CD14-positive monocyte (primary cell): ENCODE measurements around the gene PERCC1. TPM values are rescaled to one million over a fixed set of nuclear protein-coding genes. Genes with fewer than 3 reads are reported as not detected.

Experiments used
- DNase-seq, 3 donors: peaks; one replicate each; pipeline ENCODE4 v3.0.0-alpha.2; 2011 to 2022
- H2AFZ ChIP-seq: 2 replicates; pipeline ENCODE4 v1.6.0; 2012; ENCODE audit warnings: mild to moderate bottlenecking, low read depth, low read length, inconsistent platforms; ENCODE audit not compliant: insufficient read depth, poor library complexity, severe bottlenecking
- H3K27ac ChIP-seq, 2 donors: 1 replicate in 1 of 2; 2 replicates in 1 of 2; pipeline ENCODE4 v1.5.1; 2012 to 2013; ENCODE audit warnings: low read length in 2 of 2, control low read depth in 1 of 2, inconsistent platforms in 1 of 2, low read depth in 1 of 2, mild to moderate bottlenecking in 1 of 2
- H3K27me3 ChIP-seq, 2 donors: one replicate each; pipeline versions ENCODE4 v1.6.0 to v1.6.1; 2011 to 2013; ENCODE audit warnings: low read length in 2 of 2; ENCODE audit not compliant: control insufficient read depth in 2 of 2, insufficient read depth in 2 of 2
- H3K36me3 ChIP-seq, 2 donors: replicated peaks in 1 of 2; 1 replicate in 1 of 2; 2 replicates in 1 of 2; pipeline versions ENCODE4 v1.5.1 to v1.6.1; 2012 to 2013; ENCODE audit warnings: low read length in 2 of 2, control low read depth in 1 of 2, inconsistent platforms in 1 of 2, mild to moderate bottlenecking in 1 of 2; ENCODE audit not compliant: insufficient read depth in 2 of 2, control insufficient read depth in 1 of 2
- H3K4me1 ChIP-seq, 2 donors: 1 replicate in 1 of 2; 2 replicates in 1 of 2; pipeline versions ENCODE4 v1.5.1 to v1.6.1; 2012 to 2013; ENCODE audit warnings: low read length in 2 of 2, control low read depth in 1 of 2, inconsistent platforms in 1 of 2, mild to moderate bottlenecking in 1 of 2, moderate library complexity in 1 of 2; ENCODE audit not compliant: insufficient read depth in 2 of 2, control insufficient read depth in 1 of 2
- H3K4me2 ChIP-seq: replicated peaks from 2 replicates; pipeline ENCODE3; 2012; ENCODE audit warnings: low read length, moderate library complexity, mild to moderate bottlenecking; ENCODE audit not compliant: poor library complexity, severe bottlenecking; ENCODE audit errors: extremely low read depth
- H3K4me3 ChIP-seq, 3 experiments: fragments of 200-600 bp in 1 of 3; sonication (generic) in 1 of 3; replicated peaks in 1 of 3; 1 replicate in 2 of 3; 2 replicates in 1 of 3; pipeline ENCODE4 v1.5.1; 2011 to 2013; ENCODE audit warnings: low read length in 3 of 3, mild to moderate bottlenecking in 3 of 3, control low read depth in 2 of 3, low read depth in 2 of 3, inconsistent platforms in 1 of 3, moderate library complexity in 1 of 3
- H3K79me2 ChIP-seq: 2 replicates; pipeline ENCODE4 v1.6.0; 2012; ENCODE audit warnings: mild to moderate bottlenecking, control low read depth, inconsistent platforms, low read length, moderate library complexity; ENCODE audit not compliant: insufficient read depth
- H3K9ac ChIP-seq: 2 replicates; pipeline ENCODE4 v1.6.0; 2017; ENCODE audit warnings: low read length, mild to moderate bottlenecking; ENCODE audit not compliant: insufficient read depth, poor library complexity, severe bottlenecking
- H3K9me3 ChIP-seq, 2 donors: replicated peaks in 1 of 2; 1 replicate in 1 of 2; 2 replicates in 1 of 2; pipeline versions ENCODE4 v1.5.1 to v1.6.1; 2012 to 2013; ENCODE audit warnings: low read length in 2 of 2, control low read depth in 1 of 2; ENCODE audit not compliant: control insufficient read depth in 1 of 2, insufficient read depth in 1 of 2
- H4K20me1 ChIP-seq: 2 replicates; pipeline ENCODE4 v1.6.0; 2012; ENCODE audit warnings: mild to moderate bottlenecking, low read length, control low read depth, moderate library complexity; ENCODE audit not compliant: insufficient read depth
- H3K27ac Mint-ChIP-seq, 7 donors: one replicate each; pipeline ENCODE4 v1.8.0; 2020; ENCODE audit warnings: mild to moderate bottlenecking in 7 of 7, mixed read lengths in 7 of 7, moderate library complexity in 6 of 7, inconsistent platforms in 2 of 7
- H3K27me3 Mint-ChIP-seq, 3 donors: one replicate each; pipeline ENCODE4 v1.8.0; 2021 to 2022; ENCODE audit warnings: low read depth in 3 of 3, mild to moderate bottlenecking in 3 of 3, mixed read lengths in 3 of 3, moderate library complexity in 3 of 3, inconsistent platforms in 1 of 3
- H3K36me3 Mint-ChIP-seq, 2 donors: one replicate each; pipeline ENCODE4 v1.8.0; 2020; ENCODE audit warnings: mixed read lengths in 2 of 2, inconsistent platforms in 1 of 2, mild to moderate bottlenecking in 1 of 2
- H3K4me1 Mint-ChIP-seq: one replicate; pipeline ENCODE4 v1.8.0; 2020; ENCODE audit warnings: mild to moderate bottlenecking, mixed read lengths
- H3K4me3 Mint-ChIP-seq, 2 donors: one replicate each; pipeline ENCODE4 v1.8.0; 2020; ENCODE audit warnings: mild to moderate bottlenecking in 2 of 2, mixed read lengths in 2 of 2, moderate library complexity in 1 of 2
- H3K9me3 Mint-ChIP-seq, 7 donors: one replicate each; pipeline ENCODE4 v1.8.0; 2020 to 2022; ENCODE audit warnings: mixed read lengths in 7 of 7, mild to moderate bottlenecking in 6 of 7, moderate library complexity in 6 of 7, inconsistent platforms in 2 of 7
- CTCF ChIP-seq: fragments of 200-600 bp; IDR thresholded peaks from one replicate; pipeline ENCODE4 v1.8.0; 2022; ENCODE audit warnings: antibody characterized with exemption, mild to moderate bottlenecking
- WGBS: methylation state at CpG from one replicate; pipeline ENCODE4 v1.1.5; 2013; ENCODE audit warnings: missing lambda C conversion rate; ENCODE audit not compliant: insufficient coverage; 5-methylcytosine and 5-hydroxymethylcytosine counted together
- intact Hi-C, 2 donors: fragments of 100-400 bp; cut with micrococcal nuclease; formaldehyde crosslinking; loops; one replicate each; pipeline versions ENCODE4 v1.15.0 to v1.15.1; 2023
- polyA plus RNA-seq, 3 donors: library from polyadenylated mRNA; depleted of rRNA in 1 of 3; unstranded in 2 of 3; stranded (reverse) in 1 of 3; fragments of 300-500 nt in 2 of 3; fragments of >200 nt in 1 of 3; fragmentation: Illumina TruSeq in 2 of 3; gene quantifications; 1 replicate in 2 of 3; 2 replicates in 1 of 3; pipeline ENCODE4 v1.2.3, GENCODE V29; 2012 to 2021

PERCC1 gene
- polyA plus RNA-seq, 3 donors, result not detected

DNA sequence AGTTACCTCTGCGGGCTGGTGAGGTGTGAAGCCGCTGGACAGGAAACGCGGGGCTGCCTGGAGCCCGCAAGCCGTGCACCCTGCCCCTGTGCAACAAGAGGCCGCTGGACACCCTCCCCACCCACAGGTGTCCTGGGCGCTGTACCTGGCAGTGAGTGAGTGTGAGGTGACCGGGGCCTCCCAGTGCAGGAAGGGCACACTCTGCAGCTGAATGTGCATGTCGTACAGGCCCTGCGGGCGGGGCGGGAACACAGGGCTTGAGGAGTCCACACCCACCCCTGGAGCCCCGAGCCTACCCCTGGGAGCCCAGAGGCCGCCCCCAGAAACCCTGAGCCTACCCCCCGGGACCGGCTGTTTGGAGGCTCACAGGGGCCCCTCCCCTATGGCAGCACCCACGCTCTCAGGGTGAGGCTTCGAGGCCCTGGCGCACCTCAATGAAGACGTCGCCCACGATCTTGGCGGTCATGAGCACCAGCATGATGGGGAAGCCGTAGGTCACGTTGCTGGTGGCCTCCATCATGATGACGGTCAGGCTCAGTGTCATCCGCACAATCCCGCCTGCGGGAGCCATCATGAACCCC is 17.7 kb downstream of the PERCC1 start:
- H3K4me3 ChIP-seq, result no peak overlapping the region
- Mint-ChIP-seq H3K4me1 (no peaks in the 10 kb centered on the region), H3K9me3 (no peaks in the 10 kb centered on the region), H3K4me3 (no peak overlapping the region), H3K36me3 (peaks cover 51 to 69% of the 10 kb centered on the region in 2 donors), H3K27ac (peak overlapping the region in 1 of 7 donors; percentile 37), H3K27me3 (peaks cover 0 to 1% (median 0%) of the 10 kb centered on the region in 3 donors)
- no peaks in the 10 kb centered on the region for H3K79me2 ChIP-seq
- H3K4me1 ChIP-seq, result no peaks in the 10 kb centered on the region
- no peaks in the 10 kb centered on the region for H3K9me3 ChIP-seq
- 95% methylated on average over 23 of the region's 30 CpGs for WGBS
- no peak for DNase-seq
- peaks cover 32% of the 10 kb centered on the region for H4K20me1 ChIP-seq
- H3K36me3 ChIP-seq, result peaks cover 80% of the 10 kb centered on the region in 2 donors
- H2AFZ ChIP-seq, result no peak overlapping the region
- H3K27me3 ChIP-seq, result no peaks in the 10 kb centered on the region
- intact Hi-C loops, result no loop called here
- H3K9ac ChIP-seq, result no peak overlapping the region
- no peak overlapping the region for H3K27ac ChIP-seq
- no peak overlapping the region for H3K4me2 ChIP-seq
- no peak for TF ChIP-seq CTCF

- intact Hi-C loops, result no loop called here
- no peaks in the 10 kb centered on the region for H3K4me1 Mint-ChIP-seq
- H3K36me3 Mint-ChIP-seq, result peaks cover 58 to 76% of the 10 kb centered on the region in 2 donors
- peaks cover 0 to 1% (median 0%) of the 10 kb centered on the region in 3 donors for H3K27me3 Mint-ChIP-seq
- H3K9me3 ChIP-seq, result no peaks in the 10 kb centered on the region
- H3K27ac ChIP-seq, result no peak overlapping the region
- no peaks in the 10 kb centered on the region for H3K79me2 ChIP-seq
- H3K4me2 ChIP-seq, result no peak overlapping the region
- no peak overlapping the region for H2AFZ ChIP-seq
- H4K20me1 ChIP-seq, result peaks cover 37% of the 10 kb centered on the region
- H3K27me3 ChIP-seq, result no peaks in the 10 kb centered on the region
- peaks cover 87% of the 10 kb centered on the region in 2 donors for H3K36me3 ChIP-seq
- no peak for TF ChIP-seq CTCF
- DNase-seq, result no peak
- WGBS, result 99% methylated on average over 21 of the region's 25 CpGs
- H3K9me3 Mint-ChIP-seq, result no peaks in the 10 kb centered on the region
- H3K27ac Mint-ChIP-seq, result no peak overlapping the region
- no peak overlapping the region for H3K4me3 Mint-ChIP-seq
- no peak overlapping the region for H3K4me3 ChIP-seq
- no peak overlapping the region for H3K9ac ChIP-seq
- H3K4me1 ChIP-seq, result no peaks in the 10 kb centered on the region
These were observed 18.4 kb downstream of the PERCC1 start for GRCh38 chr16:1449201-1449788.
